IPS DF 6.9 (cell line): Measurements from ENCODE around the gene ZNF646.

Experiments used
- DNase-seq: peaks from one replicate; pipeline ENCODE4 v3.0.0-alpha.2; 2013; ENCODE audit warnings: low read depth, low spot score
- H3K27ac ChIP-seq: one replicate; pipeline ENCODE4 v1.5.1; 2013; ENCODE audit warnings: low read length, control low read depth
- H3K27me3 ChIP-seq: 2 replicates; pipeline ENCODE4 v1.6.1; 2013; ENCODE audit warnings: mild to moderate bottlenecking, low read length; ENCODE audit not compliant: control insufficient read depth, insufficient read depth
- H3K36me3 ChIP-seq: 2 replicates; pipeline ENCODE4 v1.6.1; 2013; ENCODE audit warnings: low read length; ENCODE audit not compliant: control insufficient read depth, insufficient read depth
- H3K4me1 ChIP-seq: 2 replicates; pipeline ENCODE4 v1.6.1; 2013; ENCODE audit warnings: low read length; ENCODE audit not compliant: control insufficient read depth, insufficient read depth
- H3K4me3 ChIP-seq: 2 replicates; pipeline ENCODE4 v1.5.1; 2013; ENCODE audit warnings: mild to moderate bottlenecking, low read length
- H3K9me3 ChIP-seq: 2 replicates; pipeline ENCODE4 v1.6.1; 2013; ENCODE audit warnings: low read length, inconsistent platforms; ENCODE audit not compliant: control insufficient read depth, insufficient read depth
- WGBS: extraction: QIAGEN DNeasy Blood & Tissue Kit; methylation state at CpG from one replicate; pipeline ENCODE4 v1.1.7; 2013; ENCODE audit warnings: mixed read lengths, missing lambda C conversion rate; ENCODE audit not compliant: insufficient read length, insufficient coverage; 5-methylcytosine and 5-hydroxymethylcytosine counted together

ZNF646 gene

DNA sequence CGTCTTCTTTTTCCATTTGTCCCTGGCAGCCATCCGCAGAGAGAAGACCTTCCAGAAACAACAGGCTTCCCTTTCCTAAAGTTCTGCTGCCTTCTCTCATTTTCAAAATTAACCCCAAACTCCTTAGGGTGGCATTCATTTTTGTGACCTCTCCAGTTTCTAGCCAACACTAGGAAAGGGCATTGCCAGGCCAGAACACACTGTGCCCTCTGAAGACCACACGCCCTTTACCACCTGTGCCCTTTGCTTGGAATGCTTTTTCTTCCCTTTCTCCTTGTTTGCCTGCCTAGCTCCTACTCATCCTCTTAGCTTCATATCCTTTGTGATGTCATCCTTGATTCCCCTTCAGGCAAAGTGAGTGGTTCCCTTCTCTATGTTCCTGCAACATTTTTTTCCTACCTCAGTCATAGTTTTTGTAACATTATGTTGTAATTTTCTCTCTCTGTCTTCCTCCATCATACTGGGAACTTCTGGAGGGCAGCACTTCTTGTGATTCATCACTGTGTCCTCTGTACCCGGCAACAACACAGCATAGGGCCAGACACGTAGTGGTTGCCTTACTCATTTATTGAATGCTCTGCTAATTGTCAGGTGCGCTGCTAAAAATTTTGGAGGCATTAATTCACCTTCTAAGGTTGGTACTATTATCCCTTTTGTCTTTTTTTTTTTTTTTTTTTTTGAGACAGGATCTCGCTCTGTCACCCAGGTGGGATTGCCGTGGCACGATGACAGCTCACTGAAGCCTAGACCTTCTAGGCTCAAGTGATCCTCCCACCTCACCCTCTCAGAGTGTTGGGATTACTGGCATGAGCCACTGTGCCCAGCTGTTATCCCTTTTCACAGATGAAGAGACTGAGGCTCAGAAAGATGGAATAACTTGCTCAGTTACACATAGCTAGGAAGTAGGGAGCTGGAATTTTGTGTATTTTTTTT lies 44.3 kb downstream of the ZNF646 start:
- H3K27me3 ChIP-seq, result no peaks in the 10 kb centered on the region
- no CpG with 5 or more reads among the region's 9 CpGs for WGBS
- no peaks in the 10 kb centered on the region for H3K9me3 ChIP-seq
- H3K36me3 ChIP-seq, result peaks cover 10% of the 10 kb centered on the region; the same call in 1 of the 2 replicates
- DNase-seq, result no peak
- H3K27ac ChIP-seq, result no peak overlapping the region
- no peaks in the 10 kb centered on the region for H3K4me1 ChIP-seq
- H3K4me3 ChIP-seq, result peak overlapping the region; percentile 39; the same call in 1 of the 2 replicates

DNA sequence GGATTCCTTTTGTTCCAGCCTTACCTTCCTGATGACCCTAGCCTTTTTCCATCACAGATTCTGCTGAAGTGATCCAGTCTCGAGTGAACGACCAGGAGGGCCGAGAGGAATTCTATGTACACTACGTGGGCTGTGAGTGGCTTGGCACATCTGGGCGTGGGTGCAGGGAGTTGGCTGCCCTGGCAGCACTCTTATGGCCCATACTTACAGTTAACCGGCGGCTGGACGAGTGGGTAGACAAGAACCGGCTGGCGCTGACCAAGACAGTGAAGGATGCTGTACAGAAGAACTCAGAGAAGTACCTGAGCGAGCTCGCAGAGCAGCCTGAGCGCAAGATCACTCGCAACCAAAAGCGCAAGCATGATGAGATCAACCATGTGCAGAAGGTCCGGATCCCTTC lies 45.9 kb downstream of the ZNF646 start:
- H3K36me3 ChIP-seq, result peaks cover 10% of the 10 kb centered on the region; the same call in 1 of the 2 replicates
- no peaks in the 10 kb centered on the region for H3K27me3 ChIP-seq
- H3K4me1 ChIP-seq, result no peaks in the 10 kb centered on the region
- DNase-seq, result no peak
- no peak overlapping the region for H3K27ac ChIP-seq
- H3K9me3 ChIP-seq, result no peaks in the 10 kb centered on the region
- no peak overlapping the region for H3K4me3 ChIP-seq
- no CpG with 5 or more reads among the region's 16 CpGs for WGBS

DNA sequence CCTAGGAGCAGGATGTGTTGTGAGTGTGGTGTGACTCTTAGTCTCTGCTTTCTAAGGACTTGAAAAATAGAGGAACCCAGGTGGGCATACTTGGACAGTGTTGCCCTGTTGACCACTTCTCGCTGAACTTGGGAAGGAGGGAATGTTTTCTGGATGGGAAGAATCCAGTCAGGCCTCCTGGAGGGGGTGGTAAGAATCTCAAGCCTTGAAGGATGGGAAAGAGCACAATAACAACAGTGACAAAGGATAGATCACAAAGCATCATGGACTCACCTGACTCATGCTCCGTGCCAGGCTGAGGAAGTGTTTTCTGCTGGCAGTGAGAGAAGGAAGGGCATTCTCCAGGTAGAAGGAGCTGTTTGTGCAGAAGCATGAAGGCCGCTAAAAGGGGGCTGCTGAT lies 51.6 kb downstream of the ZNF646 start:
- DNase-seq, result no peak
- peaks cover 5% of the 10 kb centered on the region; the same call in 1 of the 2 replicates for H3K4me1 ChIP-seq
- no peak overlapping the region for H3K4me3 ChIP-seq
- WGBS, result no CpG with 5 or more reads among the region's 3 CpGs
- no peaks in the 10 kb centered on the region for H3K9me3 ChIP-seq
- H3K27ac ChIP-seq, result no peak overlapping the region
- H3K27me3 ChIP-seq, result no peaks in the 10 kb centered on the region
- H3K36me3 ChIP-seq, result peaks cover 2% of the 10 kb centered on the region

DNA sequence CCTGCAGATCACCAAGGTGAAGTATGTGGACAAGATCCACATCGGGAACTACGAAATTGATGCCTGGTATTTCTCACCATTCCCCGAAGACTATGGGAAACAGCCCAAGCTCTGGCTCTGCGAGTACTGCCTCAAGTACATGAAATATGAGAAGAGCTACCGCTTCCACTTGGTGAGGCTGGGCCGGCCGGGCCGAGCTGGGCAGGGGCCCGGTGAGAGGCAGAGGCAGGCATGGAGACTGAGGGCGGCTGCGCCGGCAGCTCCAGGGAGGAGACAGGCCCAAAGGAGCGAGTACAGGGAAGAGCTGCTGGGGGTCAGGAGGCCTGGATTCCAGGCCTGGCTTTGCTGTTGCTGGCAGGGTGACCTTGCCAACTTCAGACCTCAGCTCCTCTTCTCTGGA lies 53.0 kb downstream of the ZNF646 start:
- H3K27ac ChIP-seq, result no peak overlapping the region
- peaks cover 11% of the 10 kb centered on the region for H3K4me1 ChIP-seq
- DNase-seq, result no peak
- no CpG with 5 or more reads among the region's 13 CpGs for WGBS
- H3K27me3 ChIP-seq, result no peaks in the 10 kb centered on the region
- H3K36me3 ChIP-seq, result peaks cover 11% of the 10 kb centered on the region
- no peaks in the 10 kb centered on the region for H3K9me3 ChIP-seq
- H3K4me3 ChIP-seq, result no peak overlapping the region

DNA sequence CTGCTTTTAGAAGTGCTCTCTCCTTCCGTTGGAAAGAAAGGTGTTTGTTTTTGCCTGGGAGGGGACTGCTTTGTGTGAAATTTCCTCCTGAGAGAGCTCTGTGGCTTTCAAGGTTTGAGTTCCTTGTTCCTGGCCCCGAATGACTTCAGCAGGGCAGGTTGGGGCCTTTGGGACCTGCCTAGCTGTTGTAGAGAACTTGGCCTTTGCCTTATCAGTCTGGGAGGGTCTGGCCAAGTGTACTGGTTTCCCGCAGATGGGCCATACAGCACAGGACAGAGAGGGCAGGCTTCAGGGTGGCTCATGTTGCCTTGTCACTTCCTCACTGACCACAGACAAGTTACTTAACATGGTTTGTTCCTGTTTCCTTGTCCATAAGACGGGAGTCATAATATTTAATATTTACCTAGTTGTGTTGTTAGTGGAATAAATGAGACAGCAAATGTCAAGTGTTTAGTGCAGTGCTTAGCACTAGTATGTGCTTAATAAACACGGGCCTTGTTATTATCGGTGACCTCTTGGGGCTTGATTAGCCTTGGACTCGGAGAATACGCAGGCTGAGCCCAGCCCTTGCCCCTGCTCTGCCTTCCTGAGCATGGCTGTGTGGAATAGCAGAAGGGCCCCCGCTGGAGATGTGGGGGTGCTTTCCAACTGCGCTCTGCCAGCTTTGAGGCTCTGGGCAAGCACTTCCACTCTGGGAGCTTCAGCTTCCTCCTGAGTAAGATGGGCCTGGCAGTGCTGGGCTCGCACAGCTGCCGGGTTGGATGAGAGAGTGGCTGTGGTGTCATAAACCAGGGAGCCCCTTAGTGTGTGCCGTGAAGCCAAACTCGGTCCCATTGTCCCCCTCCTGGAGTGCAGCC lies 54.7 kb downstream of the ZNF646 start:
- Histone ChIP-seq H3K27me3 (no peaks in the 10 kb centered on the region), H3K4me1 (peaks cover 14% of the 10 kb centered on the region), H3K4me3 (no peak overlapping the region), H3K9me3 (no peaks in the 10 kb centered on the region), H3K36me3 (peaks cover 13% of the 10 kb centered on the region), H3K27ac (no peak overlapping the region)
- no peak for DNase-seq
- no CpG with 5 or more reads among the region's 14 CpGs for WGBS

DNA sequence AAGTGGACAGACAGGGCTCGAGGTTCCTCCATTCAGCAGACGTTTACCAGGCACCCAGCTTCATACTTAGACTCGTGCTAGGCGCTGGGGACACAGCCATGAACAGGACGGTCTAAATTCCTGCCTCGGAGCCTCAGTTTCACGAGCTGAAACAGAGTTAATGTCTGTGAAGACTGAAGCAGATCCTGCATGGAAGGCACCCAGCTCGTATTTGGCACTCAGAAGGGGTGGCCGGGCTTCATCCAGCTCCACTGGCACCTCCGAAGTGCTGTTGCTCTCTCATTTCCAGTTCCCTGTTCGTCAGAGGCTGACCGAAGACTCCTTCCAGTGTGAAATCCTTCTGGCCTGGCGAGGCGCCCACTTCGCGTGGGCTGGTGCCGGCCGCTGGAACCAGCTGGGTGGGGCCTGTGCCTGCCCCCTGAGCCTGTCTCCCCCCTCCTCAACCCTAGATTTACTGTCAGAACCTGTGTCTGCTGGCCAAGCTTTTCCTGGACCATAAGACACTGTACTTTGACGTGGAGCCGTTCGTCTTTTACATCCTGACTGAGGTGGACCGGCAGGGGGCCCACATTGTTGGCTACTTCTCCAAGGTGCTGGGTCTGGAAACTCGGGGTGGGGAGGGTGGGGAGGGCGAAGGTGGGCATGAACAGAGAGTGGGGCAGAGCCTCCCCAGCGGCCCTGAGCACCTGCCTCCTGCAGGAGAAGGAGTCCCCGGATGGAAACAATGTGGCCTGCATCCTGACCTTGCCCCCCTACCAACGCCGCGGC lies 55.5 kb downstream of the ZNF646 start:
- WGBS, result no CpG with 5 or more reads among the region's 29 CpGs
- Histone ChIP-seq H3K9me3 (no peaks in the 10 kb centered on the region), H3K36me3 (peaks cover 13% of the 10 kb centered on the region), H3K4me3 (no peak overlapping the region), H3K27ac (no peak overlapping the region), H3K4me1 (peaks cover 14% of the 10 kb centered on the region), H3K27me3 (no peaks in the 10 kb centered on the region)
- DNase-seq, result no peak

DNA sequence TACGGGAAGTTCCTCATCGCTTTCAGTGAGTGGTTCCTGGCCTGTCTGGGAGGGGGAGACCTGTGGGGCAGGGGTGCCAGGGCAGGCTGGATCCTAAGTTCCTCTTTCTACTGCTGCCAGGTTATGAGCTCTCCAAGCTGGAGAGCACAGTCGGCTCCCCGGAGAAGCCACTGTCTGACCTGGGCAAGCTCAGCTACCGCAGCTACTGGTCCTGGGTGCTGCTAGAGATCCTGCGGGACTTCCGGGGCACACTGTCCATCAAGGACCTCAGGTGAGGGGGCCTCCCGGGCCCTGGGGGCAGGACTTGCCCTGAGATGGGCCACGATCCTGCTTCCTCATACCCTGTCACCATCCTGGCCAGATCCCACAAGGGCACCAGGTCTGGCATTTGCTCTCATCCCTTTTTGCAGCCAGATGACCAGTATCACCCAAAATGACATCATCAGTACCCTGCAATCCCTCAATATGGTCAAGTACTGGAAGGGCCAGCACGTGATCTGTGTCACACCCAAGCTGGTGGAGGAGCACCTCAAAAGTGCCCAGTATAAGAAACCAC lies 56.2 kb downstream of the ZNF646 start:
- no peak for DNase-seq
- Histone ChIP-seq H3K36me3 (peaks cover 13% of the 10 kb centered on the region), H3K27me3 (no peaks in the 10 kb centered on the region), H3K4me3 (no peak overlapping the region), H3K9me3 (no peaks in the 10 kb centered on the region), H3K4me1 (peaks cover 14% of the 10 kb centered on the region), H3K27ac (no peak overlapping the region)
- WGBS, result no CpG with 5 or more reads among the region's 10 CpGs

DNA sequence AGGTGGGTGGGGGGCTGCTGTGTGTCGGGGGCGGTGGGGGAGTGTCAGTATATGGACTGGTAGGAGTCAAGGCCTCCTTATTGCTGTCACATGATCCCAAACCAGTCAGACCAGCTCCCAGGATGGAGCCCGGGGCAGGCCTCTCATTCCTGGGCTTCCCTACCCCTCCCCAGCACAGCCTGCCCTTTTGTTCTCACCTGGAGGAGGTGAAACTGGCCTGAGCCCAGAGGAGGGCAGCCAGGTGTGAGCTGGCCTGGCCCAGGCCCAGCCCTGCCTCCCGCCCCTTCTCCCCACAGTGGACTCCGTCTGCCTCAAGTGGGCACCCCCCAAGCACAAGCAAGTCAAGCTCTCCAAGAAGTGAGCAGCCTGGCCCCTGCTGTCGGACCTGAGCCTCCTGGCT lies 56.7 kb downstream of the ZNF646 start:
- Histone ChIP-seq H3K4me3 (no peak overlapping the region), H3K36me3 (peaks cover 13% of the 10 kb centered on the region), H3K9me3 (no peaks in the 10 kb centered on the region), H3K27ac (no peak overlapping the region), H3K4me1 (peaks cover 16% of the 10 kb centered on the region), H3K27me3 (no peaks in the 10 kb centered on the region)
- WGBS, result no CpG with 5 or more reads among the region's 6 CpGs
- DNase-seq, result no peak

DNA sequence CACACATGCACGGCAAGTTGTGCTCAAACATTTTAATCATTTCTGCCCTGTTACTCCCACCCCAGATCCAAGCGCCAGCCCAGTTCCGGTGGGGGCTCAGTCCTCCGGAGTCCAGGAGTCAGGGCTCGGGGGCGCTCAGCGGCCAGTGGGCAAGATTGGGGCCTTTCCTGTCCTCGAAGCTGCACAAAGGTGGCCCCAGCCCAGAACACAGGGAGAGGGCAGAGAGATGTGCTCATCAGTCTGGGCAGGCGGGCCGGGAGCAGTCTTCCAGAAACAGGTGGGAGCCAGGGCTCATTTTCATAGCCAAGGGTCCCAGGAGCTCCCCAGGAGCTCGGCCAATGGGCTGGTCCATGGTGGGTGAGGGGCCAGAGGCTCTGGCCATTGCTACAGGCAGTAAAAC lies 57.2 kb downstream of the ZNF646 start:
- WGBS, result no CpG with 5 or more reads among the region's 11 CpGs
- Histone ChIP-seq H3K27me3 (no peaks in the 10 kb centered on the region), H3K27ac (no peak overlapping the region), H3K9me3 (no peaks in the 10 kb centered on the region), H3K4me1 (peaks cover 17% of the 10 kb centered on the region), H3K4me3 (no peak overlapping the region), H3K36me3 (peaks cover 13% of the 10 kb centered on the region)
- DNase-seq, result no peak

DNA sequence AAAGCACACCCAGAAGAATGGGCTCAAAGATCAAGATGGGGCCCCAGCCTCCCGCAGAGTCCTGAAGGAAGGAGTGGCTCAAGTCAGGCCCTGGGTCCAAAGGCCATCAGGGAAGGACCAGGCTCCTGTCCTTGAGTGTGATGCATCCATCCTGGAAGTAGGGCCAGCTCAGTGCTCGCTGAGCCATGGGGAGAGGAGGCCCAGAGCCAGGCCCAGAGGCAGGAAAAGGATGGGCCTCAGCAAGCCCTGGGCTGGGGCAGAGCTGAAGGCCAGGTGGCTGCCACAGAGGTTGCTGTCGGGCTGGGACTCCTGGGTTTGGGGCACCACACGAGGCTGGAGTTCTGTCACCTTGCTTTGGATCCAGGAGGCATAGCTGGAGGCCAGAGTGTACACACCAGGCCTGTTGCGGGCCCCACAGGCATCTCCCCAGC lies 57.6 kb downstream of the ZNF646 start:
- H3K4me1 ChIP-seq, result peaks cover 17% of the 10 kb centered on the region
- no peak overlapping the region for H3K4me3 ChIP-seq
- WGBS, result no CpG with 5 or more reads among the region's 5 CpGs
- DNase-seq, result no peak
- no peak overlapping the region for H3K27ac ChIP-seq
- H3K27me3 ChIP-seq, result no peaks in the 10 kb centered on the region
- H3K9me3 ChIP-seq, result no peaks in the 10 kb centered on the region
- peaks cover 13% of the 10 kb centered on the region for H3K36me3 ChIP-seq
